Ishikawa (cell line): Measurements from ENCODE around the gene SLC9A9.

Experiments
- FOXM1 ChIP-seq: IDR thresholded peaks from 2 replicates; pipeline ENCODE4 v1.6.1; 2012; ENCODE audit warnings: low read depth, borderline replicate concordance
- TEAD4 ChIP-seq: IDR thresholded peaks from 2 replicates; pipeline ENCODE4 v1.6.1; 2012

GRCh38 chr3:143357700-143358099 is 490.6 kb downstream of the SLC9A9 start:
- TF ChIP-seq FOXM1 = no peak
- TF ChIP-seq TEAD4 = no peak
